OCI-LY1 (cell line): ENCODE data around the gene TCHP.

Source experiments
- H2AFZ ChIP-seq: fragments of 200-600 bp; sonication (generic), shearing (Covaris generic); 2 replicates; pipeline ENCODE4 v1.6.0; 2014; ENCODE audit warnings: antibody characterized with exemption, mild to moderate bottlenecking, low read length
- H3F3A ChIP-seq: fragments of 200-600 bp; sonication (generic), shearing (Covaris generic); 2 replicates; pipeline ENCODE4 v1.6.0; 2014; ENCODE audit warnings: mild to moderate bottlenecking, antibody characterized with exemption, low read length, moderate library complexity; ENCODE audit not compliant: insufficient read depth
- H3K27ac ChIP-seq: fragments of 200-600 bp; sonication (generic); 2 replicates; pipeline ENCODE4 v1.5.1; 2014; ENCODE audit warnings: low read length, mixed run types, mild to moderate bottlenecking, low read depth; ENCODE audit not compliant: poor library complexity, severe bottlenecking
- H3K27me3 ChIP-seq: fragments of 200-600 bp; sonication (generic); 2 replicates; pipeline ENCODE4 v1.6.0; 2014; ENCODE audit warnings: antibody characterized with exemption, mild to moderate bottlenecking, low read length, moderate library complexity; ENCODE audit not compliant: insufficient read depth
- H3K36me3 ChIP-seq: fragments of 200-600 bp; sonication (generic); 2 replicates; pipeline ENCODE4 v1.6.1; 2014; ENCODE audit warnings: mild to moderate bottlenecking, antibody characterized with exemption, low read length, moderate library complexity, mixed read lengths; ENCODE audit not compliant: insufficient read depth
- H3K4me1 ChIP-seq: fragments of 200-600 bp; sonication (generic); 2 replicates; pipeline ENCODE4 v1.5.1; 2014; ENCODE audit warnings: mild to moderate bottlenecking, low read length, moderate library complexity; ENCODE audit not compliant: insufficient read depth, severe bottlenecking
- H3K4me2 ChIP-seq: fragments of 200-600 bp; sonication (generic), shearing (Covaris generic); 2 replicates; pipeline ENCODE4 v1.6.1; 2014; ENCODE audit warnings: low read length
- H3K4me3 ChIP-seq: fragments of 200-600 bp; sonication (generic); 2 replicates; pipeline ENCODE4 v1.5.1; 2014; ENCODE audit warnings: low read length, low read depth, mild to moderate bottlenecking, mixed read lengths; ENCODE audit not compliant: poor library complexity, severe bottlenecking
- H3K79me2 ChIP-seq: fragments of 200-600 bp; shearing (Covaris generic); 2 replicates; pipeline ENCODE4 v1.6.1; 2016; ENCODE audit warnings: mixed run types, low read length, mixed read lengths; ENCODE audit not compliant: insufficient read depth
- H3K9ac ChIP-seq: fragments of 200-600 bp; sonication (generic), shearing (Covaris generic); 2 replicates; pipeline ENCODE4 v1.6.1; 2014; ENCODE audit warnings: mild to moderate bottlenecking, low read length, mixed read lengths
- H3K9me2 ChIP-seq: fragments of 200-600 bp; sonication (generic), shearing (Covaris generic); 2 replicates; pipeline ENCODE4 v1.6.1; 2014; ENCODE audit warnings: low read depth, mild to moderate bottlenecking, low read length, mixed read lengths
- H3K9me3 ChIP-seq: fragments of 200-600 bp; shearing (Covaris generic); 2 replicates; pipeline ENCODE4 v1.6.1; 2014; ENCODE audit warnings: low read length, mixed read lengths
- H4K20me1 ChIP-seq: fragments of 200-600 bp; sonication (generic), shearing (Covaris generic); 2 replicates; pipeline ENCODE4 v1.6.0; 2016; ENCODE audit warnings: mild to moderate bottlenecking, low read length; ENCODE audit not compliant: insufficient read depth
- EZH2 ChIP-seq: fragments of 200-600 bp; sonication (generic), shearing (Covaris generic); IDR thresholded peaks from 2 replicates; pipeline ENCODE4 v1.8.0; 2017; ENCODE audit warnings: borderline replicate concordance, mixed run types, mild to moderate bottlenecking, antibody characterized with exemption, low read length, moderate library complexity, mixed read lengths

Gene TCHP

DNA sequence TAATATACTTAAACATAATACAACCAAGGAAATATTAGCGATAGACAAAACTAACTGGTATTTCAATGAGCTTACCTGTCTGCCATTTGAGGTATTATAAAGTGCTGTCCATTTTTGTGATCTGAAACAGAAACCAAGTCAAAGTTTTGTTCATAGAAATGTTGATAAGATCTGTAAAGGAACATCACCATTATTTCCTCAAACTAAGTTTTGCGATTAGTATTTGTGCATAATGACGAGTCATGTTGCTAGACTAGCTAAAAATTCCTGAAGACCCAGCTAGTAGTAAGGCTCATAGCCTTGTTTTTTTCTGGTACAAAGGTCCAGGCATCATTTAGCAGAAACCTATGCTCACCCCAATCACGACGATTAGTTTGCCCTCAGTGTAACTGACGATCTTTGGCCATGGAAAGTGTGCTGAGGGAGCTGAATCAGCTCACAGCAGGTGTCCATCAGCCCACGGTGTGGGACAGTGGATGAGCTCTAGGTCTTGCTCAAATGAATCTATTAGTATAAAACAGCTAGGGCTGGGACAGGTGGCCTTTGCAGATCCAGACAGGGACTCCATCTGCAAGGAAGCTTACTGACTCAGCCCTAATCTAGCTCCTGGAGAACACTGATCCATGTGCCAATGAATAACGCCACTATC, 67.4 kb downstream of the TCHP start:
- no peak overlapping the region for H2AFZ ChIP-seq
- no peaks in the 10 kb centered on the region for H3K9me3 ChIP-seq
- H3K27me3 ChIP-seq: no peaks in the 10 kb centered on the region
- peaks cover 41% of the 10 kb centered on the region for H3K36me3 ChIP-seq
- H4K20me1 ChIP-seq: no peaks in the 10 kb centered on the region
- no peaks in the 10 kb centered on the region for H3K4me1 ChIP-seq
- H3K9ac ChIP-seq: no peak overlapping the region
- H3K4me3 ChIP-seq: no peak overlapping the region
- H3K79me2 ChIP-seq: no peaks in the 10 kb centered on the region
- no peak for TF ChIP-seq EZH2
- no peak overlapping the region for H3K4me2 ChIP-seq
- H3F3A ChIP-seq: no peaks in the 10 kb centered on the region
- no peak overlapping the region for H3K27ac ChIP-seq
- no peaks in the 10 kb centered on the region for H3K9me2 ChIP-seq
